Kidney epithelial cell (primary cell): ENCODE measurements around the gene LAMC2. TPM values are rescaled to one million over a fixed set of nuclear protein-coding genes. Genes with fewer than 3 reads are reported as not detected.

Source experiments
- DNase-seq: peaks from one replicate; pipeline ENCODE4 v3.0.0-alpha.2; 2010; ENCODE audit warnings: low read depth
- H3K27me3 ChIP-seq: 2 replicates; pipeline ENCODE4 v1.6.0; 2011; ENCODE audit warnings: low read length; ENCODE audit not compliant: control insufficient read depth, insufficient read depth
- H3K36me3 ChIP-seq: 2 replicates; pipeline ENCODE4 v1.5.1; 2011; ENCODE audit warnings: low read length; ENCODE audit not compliant: control insufficient read depth, insufficient read depth
- H3K4me3 ChIP-seq: 2 replicates; pipeline ENCODE4 v1.5.1; 2011; ENCODE audit warnings: low read depth, mild to moderate bottlenecking, control low read depth, low read length
- CTCF ChIP-seq: IDR thresholded peaks from 2 replicates; pipeline ENCODE4 v1.5.1; 2011; ENCODE audit warnings: mild to moderate bottlenecking, moderate library complexity, low read length, control low read depth, inconsistent platforms; ENCODE audit not compliant: insufficient read depth, poor library complexity, severe bottlenecking
- total RNA-seq: library from RNA; depleted of rRNA; stranded (reverse); fragments of >200 nt; gene quantifications from 2 replicates; pipeline ENCODE4 v1.2.3, GENCODE V29; 2015

Gene LAMC2
- total RNA-seq, 1 donor from 2014 or later, result 1,180 TPM

- TF ChIP-seq CTCF, result no peak
- no peak for DNase-seq
These were observed 97.2 kb downstream of the LAMC2 start for GRCh38 chr1:183283286-183283685.

GRCh38 chr1:183284086-183284485 lies 98.0 kb downstream of the LAMC2 start:
- no peak for DNase-seq
- Histone ChIP-seq H3K36me3 (no peaks in the 10 kb centered on the region), H3K27me3 (no peaks in the 10 kb centered on the region), H3K4me3 (no peak overlapping the region)
- no peak for TF ChIP-seq CTCF

More at GRCh38 chr1:183283286-183283685, 97.2 kb downstream of the LAMC2 start:
- Histone ChIP-seq H3K27me3 (no peaks in the 10 kb centered on the region), H3K4me3 (no peak overlapping the region), H3K36me3 (no peaks in the 10 kb centered on the region)

- Histone ChIP-seq H3K36me3 (no peaks in the 10 kb centered on the region), H3K27me3 (no peaks in the 10 kb centered on the region), H3K4me3 (no peak overlapping the region)
- DNase-seq, result no peak
- TF ChIP-seq CTCF, result no peak
These were observed 99.2 kb downstream of the LAMC2 start for GRCh38 chr1:183285256-183285655.

- DNase-seq, result no peak
- TF ChIP-seq CTCF, result no peak
- Histone ChIP-seq H3K36me3 (no peaks in the 10 kb centered on the region), H3K4me3 (no peak overlapping the region), H3K27me3 (no peaks in the 10 kb centered on the region)
These were observed 99.7 kb downstream of the LAMC2 start for GRCh38 chr1:183285746-183286145.

- Histone ChIP-seq H3K4me3 (no peak overlapping the region), H3K27me3 (no peaks in the 10 kb centered on the region), H3K36me3 (no peaks in the 10 kb centered on the region)
- no peak for TF ChIP-seq CTCF
- no peak for DNase-seq
These were observed 101.2 kb downstream of the LAMC2 start for GRCh38 chr1:183287191-183287675.

GRCh38 chr1:183288583-183288982 lies 102.5 kb downstream of the LAMC2 start:
- Histone ChIP-seq H3K4me3 (no peak overlapping the region), H3K36me3 (no peaks in the 10 kb centered on the region), H3K27me3 (no peaks in the 10 kb centered on the region)
- DNase-seq, result no peak
- no peak for TF ChIP-seq CTCF
